ENCODE data around the gene EPB41L4B. TPM values are rescaled to one million over a fixed set of nuclear protein-coding genes. Genes with fewer than 3 reads are reported as not detected.
A peak's percentile ranks its signal among the peaks of the same experiment; 100 is the strongest.

The EPB41L4B gene
- total and polyA plus RNA-seq, 2 experiments from 2014 or later = 11.0 to 32.2 TPM

DNA sequence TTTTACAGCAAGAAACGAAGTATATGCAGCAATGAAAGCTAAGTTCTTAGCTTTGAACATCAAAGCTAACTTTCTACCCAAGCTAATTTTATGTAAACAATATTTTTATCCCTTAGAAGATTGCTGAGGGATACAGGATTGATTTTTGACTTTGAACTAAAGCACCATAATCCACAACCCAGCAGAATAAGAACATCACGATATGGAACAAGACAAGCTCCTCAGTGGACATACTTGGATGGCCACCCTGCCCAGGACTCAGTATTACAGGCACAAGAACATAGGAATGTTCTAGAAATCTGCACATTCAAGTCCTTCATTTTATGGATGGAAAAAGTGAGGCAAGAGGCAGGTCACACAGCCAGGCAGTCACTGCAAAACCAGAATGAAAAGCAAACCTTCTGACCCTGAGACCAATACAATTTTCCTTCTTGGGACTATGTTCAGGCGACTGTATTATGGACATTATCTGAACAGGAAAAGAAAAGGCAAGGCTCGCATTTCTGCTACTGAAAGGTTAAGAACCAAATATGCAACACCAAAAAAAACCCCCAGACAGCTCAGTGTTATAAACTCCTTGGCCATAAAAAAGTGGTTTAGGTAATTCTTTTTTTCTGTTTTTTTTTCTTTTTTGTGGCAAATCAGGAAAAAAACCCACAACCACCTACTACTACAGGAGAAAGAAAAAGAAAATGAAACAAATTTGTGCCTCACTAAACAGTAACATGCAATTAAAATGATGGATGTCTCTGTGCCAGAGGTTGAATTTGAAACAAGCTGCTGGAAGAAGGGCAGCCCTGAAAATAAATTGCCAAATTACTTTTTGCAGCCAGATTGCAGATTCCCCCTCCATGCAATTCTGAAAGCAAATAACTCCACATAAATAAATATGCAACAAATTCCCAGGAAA is 25.4 kb downstream of the EPB41L4B start:
- peaks cover 61% of the 10 kb centered on the region for H4K20me1 ChIP-seq (replicated peaks; ENCODE audit: insufficient read depth)
- no peaks in the 10 kb centered on the region for H3K27me3 ChIP-seq (ENCODE audit: insufficient read depth)
- TF ChIP-seq JUNB (IDR thresholded peaks at IDR 0.05; ENCODE audit: unreplicated experiment) (no peak), CREB1 (CRISPR knock-in tag; IDR thresholded peaks at IDR 0.05; ENCODE audit: low read depth) (no peak)
- peak overlapping the region; percentile 22; the same call in 1 of the 2 replicates for H3K27ac ChIP-seq (ENCODE audit: low read depth)
- Mint-ChIP-seq H3K4me1 (peaks cover 22% of the 10 kb centered on the region), H3K9me3 (no peaks in the 10 kb centered on the region), H3K4me3 (no peak overlapping the region), H3K27me3 (ENCODE audit: insufficient read depth, low read depth, poor library complexity) (peaks cover 3% of the 10 kb centered on the region), H3K27ac (peak overlapping the region; percentile 26; the same call in 1 of the 2 replicates), H3K36me3 (ENCODE audit: low read depth) (no peaks in the 10 kb centered on the region; the same call in 2 of the 3 replicates)
- no peaks in the 10 kb centered on the region for H3F3A ChIP-seq (replicated peaks; ENCODE audit: low read depth)
- H3K79me2 ChIP-seq (replicated peaks; ENCODE audit: insufficient read depth) = peaks cover 98% of the 10 kb centered on the region
- H3K4me2 ChIP-seq = no peak overlapping the region
- no peaks in the 10 kb centered on the region; the same call in 1 of the 2 replicates for H3K4me1 ChIP-seq (ENCODE audit: insufficient read depth)
- DNase-seq (ENCODE audit: low spot score) (no peak), ATAC-seq (no peak)
- H3K36me3 ChIP-seq (ENCODE audit: insufficient read depth) = no peaks in the 10 kb centered on the region
- H2AFZ ChIP-seq = no peak overlapping the region
- no peaks in the 10 kb centered on the region for H3K9me2 ChIP-seq (ENCODE audit: insufficient read depth)
- H3K4me3 ChIP-seq = no peak overlapping the region

DNA sequence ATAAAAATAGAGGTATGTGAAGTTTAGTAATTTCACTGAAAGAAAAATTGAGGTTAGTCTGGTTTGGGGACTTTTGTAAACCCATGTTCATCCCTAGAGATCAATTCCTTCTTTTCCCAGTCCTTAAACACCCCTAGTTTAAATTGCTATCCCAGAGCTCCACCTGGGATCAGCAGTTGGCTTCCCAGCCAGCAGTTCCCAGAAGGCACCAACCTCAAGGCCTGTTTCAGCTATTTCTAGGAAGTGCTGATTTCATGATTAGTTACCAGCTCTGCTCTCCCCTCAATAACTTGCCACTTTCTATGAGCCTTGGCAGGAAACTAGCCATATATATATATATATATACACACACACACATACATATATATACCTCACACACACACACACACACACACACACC is 30.5 kb downstream of the EPB41L4B start:
- H3K36me3 Mint-ChIP-seq (ENCODE audit: low read depth) = no peaks in the 10 kb centered on the region
- peaks cover 2% of the 10 kb centered on the region for H3K27me3 Mint-ChIP-seq (ENCODE audit: insufficient read depth, low read depth, poor library complexity)
- Histone ChIP-seq H4K20me1 (replicated peaks; ENCODE audit: insufficient read depth) (peaks cover 48% of the 10 kb centered on the region), H2AFZ (no peak overlapping the region), H3K9me2 (ENCODE audit: insufficient read depth) (no peaks in the 10 kb centered on the region), H3K79me2 (replicated peaks; ENCODE audit: insufficient read depth) (peaks cover 98% of the 10 kb centered on the region), H3K4me3 (no peak overlapping the region), H3K4me1 (ENCODE audit: insufficient read depth) (peaks cover 7% of the 10 kb centered on the region), H3K27ac (ENCODE audit: low read depth) (no peak overlapping the region), H3K27me3 (ENCODE audit: insufficient read depth) (no peaks in the 10 kb centered on the region), H3K4me2 (no peak overlapping the region), H3K36me3 (ENCODE audit: insufficient read depth) (no peaks in the 10 kb centered on the region), H3F3A (replicated peaks; ENCODE audit: low read depth) (no peaks in the 10 kb centered on the region)
- TF ChIP-seq ZNF331 (CRISPR knock-in tag; IDR thresholded peaks at IDR 0.05; ENCODE audit: low read depth) (no peak), ETS1 (IDR thresholded peaks at IDR 0.05) (no peak), EZH2phosphoT487 (IDR thresholded peaks at IDR 0.05; ENCODE audit: unreplicated experiment) (no peak), POLR2AphosphoS5 (IDR thresholded peaks at IDR 0.05; ENCODE audit: low read depth) (no peak), REST (IDR thresholded peaks at IDR 0.05; ENCODE audit: unreplicated experiment) (no peak), ZNF114 (CRISPR knock-in tag; IDR thresholded peaks at IDR 0.05) (no peak)
- TF ChIP-seq, protein P1, sequence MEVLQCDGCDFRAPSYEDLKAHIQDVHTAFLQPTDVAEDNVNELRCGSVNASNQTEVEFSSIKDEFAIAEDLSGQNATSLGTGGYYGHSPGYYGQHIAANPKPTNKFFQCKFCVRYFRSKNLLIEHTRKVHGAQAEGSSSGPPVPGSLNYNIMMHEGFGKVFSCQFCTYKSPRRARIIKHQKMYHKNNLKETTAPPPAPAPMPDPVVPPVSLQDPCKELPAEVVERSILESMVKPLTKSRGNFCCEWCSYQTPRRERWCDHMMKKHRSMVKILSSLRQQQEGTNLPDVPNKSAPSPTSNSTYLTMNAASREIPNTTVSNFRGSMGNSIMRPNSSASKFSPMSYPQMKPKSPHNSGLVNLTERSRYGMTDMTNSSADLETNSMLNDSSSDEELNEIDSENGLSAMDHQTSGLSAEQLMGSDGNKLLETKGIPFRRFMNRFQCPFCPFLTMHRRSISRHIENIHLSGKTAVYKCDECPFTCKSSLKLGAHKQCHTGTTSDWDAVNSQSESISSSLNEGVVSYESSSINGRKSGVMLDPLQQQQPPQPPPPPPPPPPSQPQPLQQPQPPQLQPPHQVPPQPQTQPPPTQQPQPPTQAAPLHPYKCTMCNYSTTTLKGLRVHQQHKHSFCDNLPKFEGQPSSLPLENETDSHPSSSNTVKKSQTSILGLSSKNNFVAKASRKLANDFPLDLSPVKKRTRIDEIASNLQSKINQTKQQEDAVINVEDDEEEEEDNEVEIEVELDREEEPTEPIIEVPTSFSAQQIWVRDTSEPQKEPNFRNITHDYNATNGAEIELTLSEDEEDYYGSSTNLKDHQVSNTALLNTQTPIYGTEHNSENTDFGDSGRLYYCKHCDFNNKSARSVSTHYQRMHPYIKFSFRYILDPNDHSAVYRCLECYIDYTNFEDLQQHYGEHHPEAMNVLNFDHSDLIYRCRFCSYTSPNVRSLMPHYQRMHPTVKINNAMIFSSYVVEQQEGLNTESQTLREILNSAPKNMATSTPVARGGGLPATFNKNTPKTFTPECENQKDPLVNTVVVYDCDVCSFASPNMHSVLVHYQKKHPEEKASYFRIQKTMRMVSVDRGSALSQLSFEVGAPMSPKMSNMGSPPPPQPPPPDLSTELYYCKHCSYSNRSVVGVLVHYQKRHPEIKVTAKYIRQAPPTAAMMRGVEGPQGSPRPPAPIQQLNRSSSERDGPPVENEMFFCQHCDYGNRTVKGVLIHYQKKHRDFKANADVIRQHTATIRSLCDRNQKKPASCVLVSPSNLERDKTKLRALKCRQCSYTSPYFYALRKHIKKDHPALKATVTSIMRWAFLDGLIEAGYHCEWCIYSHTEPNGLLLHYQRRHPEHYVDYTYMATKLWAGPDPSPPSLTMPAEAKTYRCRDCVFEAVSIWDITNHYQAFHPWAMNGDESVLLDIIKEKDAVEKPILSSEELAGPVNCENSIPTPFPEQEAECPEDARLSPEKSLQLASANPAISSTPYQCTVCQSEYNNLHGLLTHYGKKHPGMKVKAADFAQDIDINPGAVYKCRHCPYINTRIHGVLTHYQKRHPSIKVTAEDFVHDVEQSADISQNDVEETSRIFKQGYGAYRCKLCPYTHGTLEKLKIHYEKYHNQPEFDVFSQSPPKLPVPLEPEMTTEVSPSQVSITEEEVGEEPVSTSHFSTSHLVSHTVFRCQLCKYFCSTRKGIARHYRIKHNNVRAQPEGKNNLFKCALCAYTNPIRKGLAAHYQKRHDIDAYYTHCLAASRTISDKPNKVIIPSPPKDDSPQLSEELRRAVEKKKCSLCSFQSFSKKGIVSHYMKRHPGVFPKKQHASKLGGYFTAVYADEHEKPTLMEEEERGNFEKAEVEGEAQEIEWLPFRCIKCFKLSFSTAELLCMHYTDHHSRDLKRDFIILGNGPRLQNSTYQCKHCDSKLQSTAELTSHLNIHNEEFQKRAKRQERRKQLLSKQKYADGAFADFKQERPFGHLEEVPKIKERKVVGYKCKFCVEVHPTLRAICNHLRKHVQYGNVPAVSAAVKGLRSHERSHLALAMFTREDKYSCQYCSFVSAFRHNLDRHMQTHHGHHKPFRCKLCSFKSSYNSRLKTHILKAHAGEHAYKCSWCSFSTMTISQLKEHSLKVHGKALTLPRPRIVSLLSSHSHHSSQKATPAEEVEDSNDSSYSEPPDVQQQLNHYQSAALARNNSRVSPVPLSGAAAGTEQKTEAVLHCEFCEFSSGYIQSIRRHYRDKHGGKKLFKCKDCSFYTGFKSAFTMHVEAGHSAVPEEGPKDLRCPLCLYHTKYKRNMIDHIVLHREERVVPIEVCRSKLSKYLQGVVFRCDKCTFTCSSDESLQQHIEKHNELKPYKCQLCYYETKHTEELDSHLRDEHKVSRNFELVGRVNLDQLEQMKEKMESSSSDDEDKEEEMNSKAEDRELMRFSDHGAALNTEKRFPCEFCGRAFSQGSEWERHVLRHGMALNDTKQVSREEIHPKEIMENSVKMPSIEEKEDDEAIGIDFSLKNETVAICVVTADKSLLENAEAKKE (CRISPR knock-in tag; IDR thresholded peaks at IDR 0.05) = no peak
- no peak overlapping the region for H3K27ac Mint-ChIP-seq
- no peak overlapping the region for H3K4me3 Mint-ChIP-seq
- DNase-seq (ENCODE audit: low spot score) (no peak), ATAC-seq (no peak)
- peaks cover 34% of the 10 kb centered on the region for H3K4me1 Mint-ChIP-seq
- H3K9me3 Mint-ChIP-seq = no peaks in the 10 kb centered on the region; the same call in 2 of the 3 replicates
